Measurements from ENCODE around the gene SNRPA. TPM values are rescaled to one million over a fixed set of nuclear protein-coding genes. Genes with fewer than 3 reads are reported as not detected.

SNRPA gene
- total RNA-seq (10 to 100 TPM; 47.4 to 77.4 TPM), polyA plus RNA-seq (10 to 100 TPM; 44.5 to 69.9 TPM)
- long read RNA-seq, donor 1, transcript SNRPA-205 (4 exons, 952 nt) = minor isoform, 8 of 40 reads
- long read RNA-seq, donor 1, transcript SNRPA-201 (6 exons, 1,621 nt) = major isoform, 28 of 40 reads
- long read RNA-seq, donor 1, partial matches to known transcripts = 0 of 40 reads
- long read RNA-seq, donor 1, other reads (novel, unspliced or antisense) = 0 of 40 reads
- long read RNA-seq, donor 2, transcript SNRPA-202 (2 exons, 336 nt) = minor isoform, 5 of 28 reads
- long read RNA-seq, donor 2, transcript SNRPA-201 (6 exons, 1,621 nt) = major isoform, 10 of 28 reads
- long read RNA-seq, donor 2, transcript SNRPA-205 (4 exons, 952 nt) = minor isoform, 7 of 28 reads
- long read RNA-seq, donor 2, partial matches to known transcripts = 6 of 28 reads
- long read RNA-seq, donor 2, other reads (novel, unspliced or antisense) = 0 of 28 reads
- long read RNA-seq, donor 3, transcript SNRPA-201 (6 exons, 1,621 nt) = major isoform, 21 of 23 reads
- long read RNA-seq, donor 3, partial matches to known transcripts = 0 of 23 reads
- long read RNA-seq, donor 3, other reads (novel, unspliced or antisense) = 0 of 23 reads
- long read RNA-seq, donor 4, transcript SNRPA-202 (2 exons, 336 nt) = minor isoform, 6 of 21 reads
- long read RNA-seq, donor 4, transcript SNRPA-201 (6 exons, 1,621 nt) = major isoform, 11 of 21 reads
- long read RNA-seq, donor 4, partial matches to known transcripts = 0 of 21 reads
- long read RNA-seq, donor 4, other reads (novel, unspliced or antisense) = 0 of 21 reads
- long read RNA-seq, donor 5, transcript SNRPA-205 (4 exons, 952 nt) = minor isoform, 5 of 47 reads
- long read RNA-seq, donor 5, transcript SNRPA-201 (6 exons, 1,621 nt) = major isoform, 34 of 47 reads
- long read RNA-seq, donor 5, partial matches to known transcripts = 6 of 47 reads
- long read RNA-seq, donor 5, other reads (novel, unspliced or antisense) = 0 of 47 reads

DNA sequence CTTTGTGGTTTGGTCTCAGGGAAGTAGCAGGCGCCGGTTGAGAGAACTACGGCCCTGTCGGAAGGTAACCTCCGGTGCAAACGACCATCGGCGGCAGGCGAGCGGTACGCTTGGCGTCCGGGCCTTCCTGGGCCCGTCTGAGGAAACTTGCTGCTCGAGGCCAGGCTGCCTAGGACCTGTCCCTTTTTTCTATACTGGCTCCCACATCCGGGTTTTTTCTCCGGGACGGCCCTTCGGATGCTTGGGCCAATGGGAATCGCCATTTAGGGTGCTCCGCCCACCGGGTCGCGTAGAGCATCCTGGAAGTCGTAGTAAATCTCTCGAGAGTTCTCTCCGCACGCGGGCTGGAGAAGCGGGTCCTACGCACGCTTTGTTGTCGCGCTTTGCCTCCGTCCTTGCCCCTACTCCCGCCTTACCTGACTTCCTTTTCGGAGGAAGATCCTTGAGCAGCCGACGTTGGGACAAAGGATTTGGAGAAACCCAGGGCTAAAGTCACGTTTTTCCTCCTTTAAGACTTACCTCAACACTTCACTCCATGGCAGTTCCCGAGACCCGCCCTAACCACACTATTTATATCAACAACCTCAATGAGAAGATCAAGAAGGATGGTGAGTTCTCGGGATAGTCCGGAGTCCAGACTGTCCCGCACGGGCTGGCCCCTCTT lies at the start of gene SNRPA:
SNRPA (plus strand) TSS at position 330 of the 664 bp plus-strand sequence; CDS start at position 536, 206 bp downstream.
- TF ChIP-seq, protein P1, sequence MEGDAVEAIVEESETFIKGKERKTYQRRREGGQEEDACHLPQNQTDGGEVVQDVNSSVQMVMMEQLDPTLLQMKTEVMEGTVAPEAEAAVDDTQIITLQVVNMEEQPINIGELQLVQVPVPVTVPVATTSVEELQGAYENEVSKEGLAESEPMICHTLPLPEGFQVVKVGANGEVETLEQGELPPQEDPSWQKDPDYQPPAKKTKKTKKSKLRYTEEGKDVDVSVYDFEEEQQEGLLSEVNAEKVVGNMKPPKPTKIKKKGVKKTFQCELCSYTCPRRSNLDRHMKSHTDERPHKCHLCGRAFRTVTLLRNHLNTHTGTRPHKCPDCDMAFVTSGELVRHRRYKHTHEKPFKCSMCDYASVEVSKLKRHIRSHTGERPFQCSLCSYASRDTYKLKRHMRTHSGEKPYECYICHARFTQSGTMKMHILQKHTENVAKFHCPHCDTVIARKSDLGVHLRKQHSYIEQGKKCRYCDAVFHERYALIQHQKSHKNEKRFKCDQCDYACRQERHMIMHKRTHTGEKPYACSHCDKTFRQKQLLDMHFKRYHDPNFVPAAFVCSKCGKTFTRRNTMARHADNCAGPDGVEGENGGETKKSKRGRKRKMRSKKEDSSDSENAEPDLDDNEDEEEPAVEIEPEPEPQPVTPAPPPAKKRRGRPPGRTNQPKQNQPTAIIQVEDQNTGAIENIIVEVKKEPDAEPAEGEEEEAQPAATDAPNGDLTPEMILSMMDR (IDR thresholded peaks at IDR 0.05; ENCODE audit: control extremely low read depth, extremely low read depth) = no peak
- H3K27me3 ChIP-seq (ENCODE audit: control insufficient read depth in 3 of 3, insufficient read depth in 3 of 3, low read length in 2 of 3) = no peaks in the 10 kb centered on the region
- peak within 1 kb of the TSS; percentile 91 for H3K4me3 ChIP-seq
- H3K36me3 ChIP-seq (ENCODE audit: control insufficient read depth in 4 of 4, insufficient read depth in 4 of 4, low read length in 4 of 4) = peaks cover 0 to 6% (median 0%) of the 10 kb centered on the region in 4 donors
- peaks cover 0 to 26% (median 6%) of the 10 kb centered on the region in 5 donors for H3K4me1 ChIP-seq (ENCODE audit: control insufficient read depth in 5 of 5, insufficient read depth in 5 of 5, low read length in 5 of 5)
- H3K27ac ChIP-seq (ENCODE audit: low read depth in 1 of 2, low read length in 1 of 2) = peak within 1 kb of the TSS; percentile 94 to 97
- 0% methylated on average over 46 of the region's 46 CpGs for WGBS, 2 donors
- no peaks in the 10 kb centered on the region for H3K9me3 ChIP-seq (ENCODE audit: control insufficient read depth in 4 of 4, insufficient read depth in 3 of 4, low read length in 3 of 4)
- ATAC-seq (ENCODE audit: insufficient read depth, low FRiP score) (peak; percentile 85), DNase-seq (peak; percentile 98 to 99 (median 99))
- H3K9ac ChIP-seq (ENCODE audit: insufficient read depth in 1 of 2, low read length in 2 of 2) = peak within 1 kb of the TSS; percentile 78 to 90

DNA sequence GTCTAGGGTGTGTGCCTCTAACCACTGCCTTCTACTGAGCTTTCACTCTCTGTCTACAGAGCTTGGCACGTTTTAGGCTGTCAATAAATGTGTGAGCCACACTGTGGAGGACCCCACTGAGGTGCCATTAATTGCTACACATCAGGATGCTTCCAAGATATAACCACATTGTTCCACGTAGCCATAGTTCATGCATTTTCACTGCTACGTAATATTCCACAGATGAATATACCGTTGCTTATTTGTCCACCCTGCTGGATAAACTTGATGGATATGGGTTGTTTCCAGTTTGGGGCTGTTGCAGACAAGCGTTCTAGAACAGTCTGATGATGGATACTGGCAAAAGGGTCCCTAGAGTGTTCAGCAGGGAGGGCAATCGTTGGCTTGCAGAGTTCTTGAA lies 49.2 kb upstream of the SNRPA start:
- WGBS, 2 donors = 97% methylated on average over 6 of the region's 6 CpGs
- H3K27ac ChIP-seq (ENCODE audit: low read depth in 1 of 2, low read length in 1 of 2) = no peak overlapping the region
- H3K36me3 ChIP-seq (ENCODE audit: control insufficient read depth in 4 of 4, insufficient read depth in 4 of 4, low read length in 4 of 4) = peaks cover 5 to 53% (median 24%) of the 10 kb centered on the region in 4 donors
- H3K9ac ChIP-seq (ENCODE audit: insufficient read depth in 1 of 2, low read length in 2 of 2) = no peak overlapping the region
- DNase-seq (no peak), ATAC-seq (ENCODE audit: insufficient read depth, low FRiP score) (no peak)
- no peak overlapping the region for H3K4me3 ChIP-seq
- no peaks in the 10 kb centered on the region for H3K9me3 ChIP-seq (ENCODE audit: control insufficient read depth in 4 of 4, insufficient read depth in 3 of 4, low read length in 3 of 4)
- H3K27me3 ChIP-seq (ENCODE audit: control insufficient read depth in 3 of 3, insufficient read depth in 3 of 3, low read length in 2 of 3) = no peaks in the 10 kb centered on the region
- TF ChIP-seq, protein P1 (IDR thresholded peaks at IDR 0.05; ENCODE audit: control extremely low read depth, extremely low read depth) = no peak
- H3K4me1 ChIP-seq (ENCODE audit: control insufficient read depth in 5 of 5, insufficient read depth in 5 of 5, low read length in 5 of 5) = peaks cover 0 to 2% (median 0%) of the 10 kb centered on the region in 5 donors

DNA sequence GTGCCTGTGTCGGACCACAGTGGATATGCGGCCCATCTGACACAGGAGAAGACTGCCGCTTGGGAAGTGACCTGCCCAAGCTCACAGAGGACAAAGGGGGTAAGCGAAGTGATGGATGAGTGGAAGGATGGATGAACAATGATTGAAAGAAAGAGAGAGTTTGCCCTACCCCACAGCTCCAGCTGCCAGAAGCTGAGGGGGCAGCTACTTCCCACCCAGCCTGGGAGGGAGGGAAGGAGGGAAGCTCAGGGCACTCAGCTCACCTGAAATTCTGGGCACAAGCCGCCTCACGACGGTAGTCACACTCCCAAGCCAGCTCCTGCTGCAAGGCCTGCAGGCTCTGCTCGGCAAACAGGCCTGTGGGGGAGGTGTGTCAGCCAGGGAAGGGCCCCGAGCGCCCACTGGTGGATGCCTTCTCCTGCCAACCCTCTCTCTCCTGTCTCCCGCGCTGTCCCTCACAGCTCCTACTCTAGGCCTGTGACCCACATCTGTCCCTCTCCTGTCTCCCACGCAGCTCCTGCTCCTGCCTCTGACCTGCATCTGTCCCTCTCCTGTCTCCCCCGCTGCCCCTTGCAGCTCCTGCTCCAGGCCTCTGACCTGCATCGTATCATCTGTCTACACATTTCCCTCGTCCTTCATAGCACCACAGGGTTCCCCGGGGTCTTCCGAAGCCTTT lies 48.5 kb upstream of the SNRPA start:
- no peak overlapping the region for H3K9ac ChIP-seq (ENCODE audit: insufficient read depth in 1 of 2, low read length in 2 of 2)
- 80 to 89% methylated on average over 18 of the region's 18 CpGs for WGBS, 2 donors
- peaks cover 5 to 53% (median 22%) of the 10 kb centered on the region in 4 donors for H3K36me3 ChIP-seq (ENCODE audit: control insufficient read depth in 4 of 4, insufficient read depth in 4 of 4, low read length in 4 of 4)
- H3K4me1 ChIP-seq (ENCODE audit: control insufficient read depth in 5 of 5, insufficient read depth in 5 of 5, low read length in 5 of 5) = peaks cover 0 to 2% (median 0%) of the 10 kb centered on the region in 5 donors
- DNase-seq = peak in 2 of 3 donors; percentile 35 to 57
- H3K4me3 ChIP-seq = no peak overlapping the region
- H3K27me3 ChIP-seq (ENCODE audit: control insufficient read depth in 3 of 3, insufficient read depth in 3 of 3, low read length in 2 of 3) = no peaks in the 10 kb centered on the region
- TF ChIP-seq, protein P1 (IDR thresholded peaks at IDR 0.05; ENCODE audit: control extremely low read depth, extremely low read depth) = no peak
- no peaks in the 10 kb centered on the region for H3K9me3 ChIP-seq (ENCODE audit: control insufficient read depth in 4 of 4, insufficient read depth in 3 of 4, low read length in 3 of 4)
- H3K27ac ChIP-seq (ENCODE audit: low read depth in 1 of 2, low read length in 1 of 2) = no peak overlapping the region
- no peak for ATAC-seq (ENCODE audit: insufficient read depth, low FRiP score)
